NCI-H345 (cell line): Measurements from ENCODE around the gene NCAM2.
"Not testable (repeated sequence)": the region's sequence is repeated elsewhere in the genome, so short reads cannot be mapped to it uniquely, and the experiment has no call there.

Experiments
- DNase-seq: peaks from one replicate; lab custom pipeline; 2025; lab: John Stamatoyannopoulos, UW

The NCAM2 gene

GRCh38 chr21:21324297-21324696 is 326.1 kb downstream of the NCAM2 start:
- DNase-seq, result no peak

GRCh38 chr21:21332492-21332891 is 334.3 kb downstream of the NCAM2 start:
- no peak for DNase-seq

- no peak for DNase-seq
These were observed 342.8 kb downstream of the NCAM2 start for GRCh38 chr21:21341041-21341440.

GRCh38 chr21:21345296-21345695 is 347.1 kb downstream of the NCAM2 start:
- no peak for DNase-seq

- DNase-seq, result no peak
These were observed 347.7 kb downstream of the NCAM2 start for GRCh38 chr21:21345872-21346271.

- DNase-seq, result no peak
These were observed 368.1 kb downstream of the NCAM2 start for GRCh38 chr21:21366277-21366676.

- DNase-seq, result no peak
These were observed 369.4 kb downstream of the NCAM2 start for GRCh38 chr21:21367583-21367982.

- DNase-seq, result no peak
These were observed 375.8 kb downstream of the NCAM2 start for GRCh38 chr21:21373969-21374368.

- no peak for DNase-seq
These were observed 384.9 kb downstream of the NCAM2 start for GRCh38 chr21:21383126-21383525.

- DNase-seq, result no peak
These were observed 386.8 kb downstream of the NCAM2 start for GRCh38 chr21:21384977-21385376.

- DNase-seq, result no peak
These were observed 387.2 kb downstream of the NCAM2 start for GRCh38 chr21:21385404-21385803.

- DNase-seq, result no peak
These were observed 389.7 kb downstream of the NCAM2 start for GRCh38 chr21:21387916-21388315.

GRCh38 chr21:21394064-21394463 is 395.9 kb downstream of the NCAM2 start:
- DNase-seq, result no peak

- no peak for DNase-seq
These were observed 398.2 kb downstream of the NCAM2 start for GRCh38 chr21:21396424-21396823.

- DNase-seq, result no peak
These were observed 399.3 kb downstream of the NCAM2 start for GRCh38 chr21:21397464-21397863.

GRCh38 chr21:21401444-21401843 is 403.2 kb downstream of the NCAM2 start:
- no peak for DNase-seq

- not testable (repeated sequence) for DNase-seq
These were observed 404.0 kb downstream of the NCAM2 start for GRCh38 chr21:21402187-21402586.

- DNase-seq, result not testable (repeated sequence)
These were observed 406.1 kb downstream of the NCAM2 start for GRCh38 chr21:21404261-21404660.

- DNase-seq, result no peak
These were observed 408.7 kb downstream of the NCAM2 start for GRCh38 chr21:21406921-21407320.

- no peak for DNase-seq
These were observed 413.9 kb downstream of the NCAM2 start for GRCh38 chr21:21412096-21412495.

- no peak for DNase-seq
These were observed 417.5 kb downstream of the NCAM2 start for GRCh38 chr21:21415741-21416140.

- DNase-seq, result no peak
These were observed 436.7 kb downstream of the NCAM2 start for GRCh38 chr21:21434944-21435343.

- DNase-seq, result no peak
These were observed 437.9 kb downstream of the NCAM2 start for GRCh38 chr21:21436012-21436534.

- no peak for DNase-seq
These were observed 441.6 kb downstream of the NCAM2 start for GRCh38 chr21:21439761-21440160.

GRCh38 chr21:21457077-21457476 is 458.9 kb downstream of the NCAM2 start:
- DNase-seq, result no peak
